Measurements from ENCODE around the gene PCBP3.

Gene PCBP3

DNA sequence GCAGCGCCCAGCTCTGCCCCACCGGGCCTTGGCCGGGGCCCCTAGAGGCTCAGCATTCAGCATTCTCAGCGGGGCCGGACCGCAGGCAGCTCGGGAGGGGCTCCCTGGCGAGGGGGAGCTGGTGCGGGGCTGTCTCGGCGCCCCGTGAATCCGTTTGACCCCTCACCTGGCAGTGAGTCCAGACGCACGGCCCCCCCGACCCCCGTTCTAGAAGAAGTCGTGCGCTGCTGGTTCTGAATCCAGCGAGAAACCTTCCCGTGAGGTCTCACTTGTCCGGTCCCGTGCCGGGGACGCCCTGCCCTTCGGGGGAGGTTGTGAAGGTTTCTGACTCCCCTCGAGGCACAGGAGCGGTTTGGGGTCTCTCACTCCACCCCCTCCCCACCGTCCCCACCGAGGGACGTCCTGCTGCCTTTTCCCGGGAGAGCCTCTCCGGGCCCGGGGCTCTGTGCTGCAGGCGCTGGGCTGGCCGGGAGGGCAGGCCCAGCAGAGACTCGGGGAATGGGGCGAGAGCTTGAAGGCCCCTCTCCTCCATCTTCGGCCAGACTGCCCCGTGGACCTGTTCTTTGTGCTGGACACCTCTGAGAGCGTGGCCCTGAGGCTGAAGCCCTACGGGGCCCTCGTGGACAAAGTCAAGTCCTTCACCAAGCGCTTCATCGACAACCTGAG, 338.7 kb downstream of the PCBP3 start:
- peak overlapping the region; percentile 38 for H2BK5ac ChIP-seq (ENCODE audit: low read depth, low read length, poor library complexity, severe bottlenecking)
- peak overlapping the region; percentile 71 for H2BK120ac ChIP-seq (ENCODE audit: low read depth, low read length)
- no peak for DNase-seq
- peak overlapping the region in 1 of 2 experiments; percentile 21 for H2BK12ac ChIP-seq (ENCODE audit: low read length in 2 of 2)
- peaks cover 10% of the 10 kb centered on the region for H3K79me1 ChIP-seq (replicated peaks; ENCODE audit: low read length, poor library complexity, severe bottlenecking)
- peak overlapping the region; percentile 23 to 51 for H3K23ac ChIP-seq (ENCODE audit: low read length in 2 of 2)
- H3K27ac ChIP-seq (ENCODE audit: low read length, poor library complexity, severe bottlenecking) = peak overlapping the region; percentile 8
- H3K9me3 ChIP-seq (ENCODE audit: control insufficient read depth, low read length) = no peaks in the 10 kb centered on the region
- H3K9ac ChIP-seq (ENCODE audit: low read length) = peak overlapping the region; percentile 98
- peak overlapping the region; percentile 73 to 85 for H3K4ac ChIP-seq (ENCODE audit: low read depth in 1 of 2, low read length in 2 of 2)
- peak overlapping the region; percentile 78 to 99 for H3K14ac ChIP-seq (ENCODE audit: low read length in 2 of 2)
- no peak overlapping the region for H2AFZ ChIP-seq (ENCODE audit: low read depth, low read length)
- H3K18ac ChIP-seq (ENCODE audit: low read depth in 1 of 2, low read length in 2 of 2) = peak overlapping the region; percentile 95 to 98
- no peaks in the 10 kb centered on the region for H3K27me3 ChIP-seq (ENCODE audit: control insufficient read depth in 1 of 2, insufficient read depth in 1 of 2, low read length in 2 of 2)
- peaks cover 41 to 47% of the 10 kb centered on the region in 2 experiments for H3K36me3 ChIP-seq (ENCODE audit: control insufficient read depth in 1 of 2, insufficient read depth in 2 of 2, low read depth in 1 of 2, low read length in 2 of 2)
- H4K8ac ChIP-seq (ENCODE audit: low read length) = peak overlapping the region; percentile 14
- peak overlapping the region; percentile 91 for H4K91ac ChIP-seq (ENCODE audit: low read length)
- peaks cover 30% of the 10 kb centered on the region for H3K4me1 ChIP-seq (ENCODE audit: control insufficient read depth, insufficient read depth, low read depth, low read length)
- no peak overlapping the region for H2BK15ac ChIP-seq (ENCODE audit: low read depth, poor library complexity, severe bottlenecking)
- 2% methylated on average over 44 of the region's 45 CpGs for WGBS
- peak overlapping the region; percentile 90 for H3K4me2 ChIP-seq (ENCODE audit: low read length, poor library complexity, severe bottlenecking)
- no peak overlapping the region for H2AK5ac ChIP-seq (ENCODE audit: low read length, severe bottlenecking)
- peak overlapping the region; percentile 96 for H3K4me3 ChIP-seq (ENCODE audit: insufficient read depth in 1 of 2, low read depth in 1 of 2, low read length in 2 of 2)

DNA sequence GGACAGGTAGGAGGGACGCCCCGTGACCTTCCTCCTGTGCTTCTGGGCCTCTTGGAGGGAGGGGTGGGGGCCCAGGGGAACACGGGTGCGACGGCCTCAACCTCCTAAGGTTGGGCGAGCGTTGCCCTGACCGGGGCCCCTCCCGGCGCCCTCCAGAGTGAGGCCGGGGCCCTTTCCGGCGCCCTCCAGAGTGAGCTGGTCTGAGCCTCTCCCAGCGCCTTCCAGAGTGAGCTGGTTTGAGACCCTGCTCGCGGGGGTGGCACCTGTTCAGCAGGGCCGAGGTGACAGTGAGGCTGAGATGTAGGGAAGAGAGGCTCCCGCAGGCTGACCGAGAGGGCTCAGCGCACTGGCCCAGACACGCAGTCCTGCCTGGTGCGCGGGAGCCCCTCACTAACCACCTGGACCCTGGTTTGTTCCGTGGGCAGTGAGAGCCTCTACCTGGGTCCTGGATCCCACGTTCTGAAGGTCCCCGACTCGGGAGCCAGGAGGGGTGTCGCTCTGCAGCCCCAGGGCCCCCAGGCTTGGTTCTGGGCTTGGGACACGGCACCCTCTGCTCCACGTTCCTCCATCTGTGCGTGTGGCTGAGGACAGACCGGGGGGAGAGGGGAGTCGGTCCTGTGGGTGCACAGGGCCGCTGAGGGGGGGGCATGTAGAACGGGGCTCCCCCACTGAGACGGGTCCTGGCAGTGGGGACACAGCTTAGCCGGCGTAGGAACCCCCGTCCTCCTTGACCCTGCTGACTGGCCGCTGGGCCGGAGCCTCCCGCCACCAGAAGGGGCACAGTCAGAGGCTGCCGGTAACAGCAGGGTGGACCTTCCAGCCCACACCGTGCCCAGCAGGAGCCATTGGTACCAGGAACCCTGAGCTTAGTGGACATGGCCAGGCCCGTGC, 339.5 kb downstream of the PCBP3 start:
- Histone ChIP-seq H3K4ac (ENCODE audit: low read depth in 1 of 2, low read length in 2 of 2) (peak overlapping the region; percentile 47 to 73), H2AFZ (ENCODE audit: low read depth, low read length) (no peak overlapping the region), H3K27me3 (ENCODE audit: control insufficient read depth in 1 of 2, insufficient read depth in 1 of 2, low read length in 2 of 2) (no peaks in the 10 kb centered on the region), H4K91ac (ENCODE audit: low read length) (peak overlapping the region; percentile 50), H4K8ac (ENCODE audit: low read length) (peak overlapping the region; percentile 19), H3K4me1 (ENCODE audit: control insufficient read depth, insufficient read depth, low read depth, low read length) (peaks cover 25% of the 10 kb centered on the region), H2BK120ac (ENCODE audit: low read depth, low read length) (peak overlapping the region; percentile 42), H3K4me2 (ENCODE audit: low read length, poor library complexity, severe bottlenecking) (peak overlapping the region; percentile 90), H3K36me3 (ENCODE audit: control insufficient read depth in 1 of 2, insufficient read depth in 2 of 2, low read depth in 1 of 2, low read length in 2 of 2) (peaks cover 45 to 50% of the 10 kb centered on the region in 2 experiments), H3K4me3 (ENCODE audit: insufficient read depth in 1 of 2, low read depth in 1 of 2, low read length in 2 of 2) (peak overlapping the region; percentile 96), H2BK5ac (ENCODE audit: low read depth, low read length, poor library complexity, severe bottlenecking) (no peak overlapping the region), H3K14ac (ENCODE audit: low read length in 2 of 2) (peak overlapping the region in 1 of 2 experiments; percentile 82), H3K18ac (ENCODE audit: low read depth in 1 of 2, low read length in 2 of 2) (peak overlapping the region; percentile 95 to 98), H3K79me1 (replicated peaks; ENCODE audit: low read length, poor library complexity, severe bottlenecking) (peaks cover 12% of the 10 kb centered on the region), H3K27ac (ENCODE audit: low read length, poor library complexity, severe bottlenecking) (no peak overlapping the region), H2BK15ac (ENCODE audit: low read depth, poor library complexity, severe bottlenecking) (peak overlapping the region; percentile 68), H3K23ac (ENCODE audit: low read length in 2 of 2) (peak overlapping the region; percentile 51 to 87), H3K9ac (ENCODE audit: low read length) (peak overlapping the region; percentile 98), H2AK5ac (ENCODE audit: low read length, severe bottlenecking) (no peak overlapping the region), H3K9me3 (ENCODE audit: control insufficient read depth, low read length) (no peaks in the 10 kb centered on the region), H2BK12ac (ENCODE audit: low read length in 2 of 2) (no peak overlapping the region)
- DNase-seq = no peak
- 23% methylated on average over 45 of the region's 45 CpGs for WGBS

DNA sequence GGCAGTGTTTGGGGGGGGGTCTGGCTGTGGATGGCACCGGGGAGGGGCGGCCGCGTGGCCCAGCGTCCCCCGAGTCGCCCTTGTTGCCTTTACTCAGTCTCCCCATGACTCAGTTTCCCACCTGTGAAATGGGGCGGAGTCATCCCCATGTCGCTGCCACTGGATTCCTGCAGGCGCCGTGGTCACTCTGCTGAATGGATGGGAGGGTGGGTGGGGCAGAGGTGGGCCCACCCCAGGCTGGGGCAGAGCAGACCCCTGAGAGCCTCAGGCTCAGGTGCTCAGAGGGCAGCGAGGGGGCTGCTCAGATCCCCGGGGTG, 340.1 kb downstream of the PCBP3 start:
- Histone ChIP-seq H3K79me1 (replicated peaks; ENCODE audit: low read length, poor library complexity, severe bottlenecking) (peaks cover 15% of the 10 kb centered on the region), H2AFZ (ENCODE audit: low read depth, low read length) (no peak overlapping the region), H3K9ac (ENCODE audit: low read length) (peak overlapping the region; percentile 98), H3K27ac (ENCODE audit: low read length, poor library complexity, severe bottlenecking) (no peak overlapping the region), H3K4ac (ENCODE audit: low read depth in 1 of 2, low read length in 2 of 2) (no peak overlapping the region), H2BK5ac (ENCODE audit: low read depth, low read length, poor library complexity, severe bottlenecking) (no peak overlapping the region), H3K36me3 (ENCODE audit: control insufficient read depth in 1 of 2, insufficient read depth in 2 of 2, low read depth in 1 of 2, low read length in 2 of 2) (peaks cover 49 to 53% of the 10 kb centered on the region in 2 experiments), H4K91ac (ENCODE audit: low read length) (no peak overlapping the region), H3K27me3 (ENCODE audit: control insufficient read depth in 1 of 2, insufficient read depth in 1 of 2, low read length in 2 of 2) (no peaks in the 10 kb centered on the region), H3K14ac (ENCODE audit: low read length in 2 of 2) (peak overlapping the region in 1 of 2 experiments; percentile 82), H4K8ac (ENCODE audit: low read length) (peak overlapping the region; percentile 3), H2BK120ac (ENCODE audit: low read depth, low read length) (no peak overlapping the region), H3K4me1 (ENCODE audit: control insufficient read depth, insufficient read depth, low read depth, low read length) (peaks cover 22% of the 10 kb centered on the region), H3K23ac (ENCODE audit: low read length in 2 of 2) (no peak overlapping the region), H2BK12ac (ENCODE audit: low read length in 2 of 2) (no peak overlapping the region), H3K4me3 (ENCODE audit: insufficient read depth in 1 of 2, low read depth in 1 of 2, low read length in 2 of 2) (peak overlapping the region; percentile 96), H3K4me2 (ENCODE audit: low read length, poor library complexity, severe bottlenecking) (peak overlapping the region; percentile 90), H2BK15ac (ENCODE audit: low read depth, poor library complexity, severe bottlenecking) (no peak overlapping the region), H3K9me3 (ENCODE audit: control insufficient read depth, low read length) (no peaks in the 10 kb centered on the region), H2AK5ac (ENCODE audit: low read length, severe bottlenecking) (no peak overlapping the region), H3K18ac (ENCODE audit: low read depth in 1 of 2, low read length in 2 of 2) (peak overlapping the region in 1 of 2 experiments; percentile 98)
- no peak for DNase-seq
- 94% methylated on average over 6 of the region's 13 CpGs for WGBS
